OCI-M1 (cell line): ENCODE measurements around the gene ELAVL1.

ENCODE experiments used
- DNase-seq: peaks from one replicate; lab custom pipeline; 2025; lab: John Stamatoyannopoulos, UW

ELAVL1 gene

DNA sequence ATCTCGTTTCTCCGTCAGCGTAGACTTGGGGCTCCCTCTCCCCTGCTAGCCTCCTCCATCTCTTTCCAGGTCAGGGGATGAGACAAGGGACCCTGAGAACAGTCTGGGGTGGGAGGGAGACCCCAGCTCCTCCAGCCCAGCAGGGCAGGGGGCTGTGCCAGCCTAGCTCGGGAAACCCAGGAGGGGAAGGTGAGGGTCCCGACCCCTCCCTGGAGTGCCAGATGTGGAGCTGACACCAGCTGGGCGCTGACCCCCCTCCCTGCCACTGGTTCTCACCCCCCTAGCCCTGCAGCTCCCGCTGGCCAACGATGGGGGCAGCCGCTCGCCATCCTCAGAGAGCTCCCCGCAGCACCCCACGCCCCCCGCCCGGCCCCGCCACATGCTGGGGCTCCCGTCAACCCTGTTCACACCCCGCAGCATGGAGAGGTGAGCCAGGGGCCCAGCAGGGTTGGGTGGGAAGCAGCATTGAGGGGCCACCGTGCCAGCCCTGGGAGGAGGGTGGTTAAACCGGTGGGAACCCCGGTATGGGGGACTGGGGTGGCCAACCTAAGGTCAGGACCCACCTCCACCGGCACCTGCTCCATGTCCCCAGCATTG is 95.9 kb downstream of the ELAVL1 start:
- no peak for DNase-seq

DNA sequence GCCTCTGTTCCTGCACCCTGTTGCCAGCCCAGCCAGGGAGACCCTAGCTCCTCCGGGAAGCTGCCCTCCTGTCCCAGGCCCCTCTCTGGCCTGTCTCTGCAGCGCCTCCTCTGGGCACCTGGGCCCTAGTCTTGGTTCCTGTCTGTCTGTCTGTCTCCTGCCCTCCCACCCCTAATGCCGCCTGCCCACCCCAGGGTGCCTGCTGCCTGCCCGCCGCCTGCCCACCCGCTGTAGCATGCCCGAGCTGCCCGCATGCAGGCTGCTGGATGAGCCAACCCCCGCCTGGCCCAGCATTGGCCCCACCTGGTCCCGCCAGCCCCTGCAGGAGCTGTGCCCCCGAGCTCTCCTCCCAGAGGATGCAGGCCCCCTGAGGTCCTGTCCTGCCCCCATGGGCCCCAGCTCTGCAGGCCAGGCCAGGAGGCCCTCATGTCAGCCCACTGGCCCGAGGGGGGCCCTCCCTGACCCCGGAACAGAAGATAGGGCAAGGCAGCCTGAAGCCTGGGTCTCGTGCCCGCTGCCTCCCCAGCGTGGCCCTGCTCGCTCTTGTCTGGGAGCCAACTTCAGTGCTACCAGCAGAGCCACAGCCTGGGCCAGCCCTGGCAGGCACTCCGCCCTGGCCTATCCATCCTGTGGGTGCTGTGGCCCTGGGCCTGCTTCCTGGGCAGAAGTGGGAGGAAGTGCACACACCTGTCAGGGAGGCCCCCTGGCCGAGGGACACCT is 96.5 kb downstream of the ELAVL1 start:
- DNase-seq, result no peak
